Heart left ventricle (tissue), 16 donors: ENCODE data around the gene ABCB10. TPM values are rescaled to one million over a fixed set of nuclear protein-coding genes. Genes with fewer than 3 reads are reported as not detected.

Source experiments
- ATAC-seq, 4 donors: fragments of 200-7000 bp; cut with Tn5 transposase; one replicate each; pipeline ENCODE4 v1.9.1; 2020 to 2022; ENCODE audit warnings: moderate library complexity in 4 of 4, mild to moderate bottlenecking in 3 of 4, moderate number of reproducible peaks in 1 of 4
- DNase-seq, 5 donors: peaks; one replicate each; pipeline ENCODE4 v3.0.0-alpha.2; 2020
- H3K27ac ChIP-seq, 12 donors: fragments of 200-600 bp; sonication (generic) in 4 of 12; one replicate each; pipeline versions ENCODE4 v1.5.0 to v1.8.0; 2016 to 2022; ENCODE audit warnings: mild to moderate bottlenecking in 2 of 12
- H3K27me3 ChIP-seq, 9 donors: fragments of 200-600 bp; sonication (generic) in 2 of 9; one replicate each; pipeline versions ENCODE4 v1.5.1 to v1.8.0; 2016 to 2022; ENCODE audit warnings: mild to moderate bottlenecking in 3 of 9
- H3K36me3 ChIP-seq, 9 donors: fragments of 200-600 bp; sonication (generic) in 2 of 9; one replicate each; pipeline versions ENCODE4 v1.5.0 to v1.8.0; 2018 to 2022; ENCODE audit warnings: mild to moderate bottlenecking in 2 of 9
- H3K4me1 ChIP-seq, 12 donors: fragments of 200-600 bp; sonication (generic) in 4 of 12; one replicate each; pipeline versions ENCODE4 v1.5.0 to v1.8.0; 2016 to 2022; ENCODE audit warnings: mild to moderate bottlenecking in 3 of 12
- H3K4me3 ChIP-seq, 12 donors: fragments of 200-600 bp; sonication (generic) in 4 of 12; one replicate each; pipeline versions ENCODE4 v1.5.0 to v1.8.0; 2017 to 2022; ENCODE audit warnings: mild to moderate bottlenecking in 9 of 12, moderate library complexity in 4 of 12
- H3K9me3 ChIP-seq, 12 donors: fragments of 200-600 bp; sonication (generic) in 4 of 12; one replicate each; pipeline versions ENCODE4 v1.5.0 to v1.8.0; 2016 to 2022; ENCODE audit warnings: mild to moderate bottlenecking in 1 of 12
- POLR2A ChIP-seq, 2 donors: fragments of 450-650 bp; IDR thresholded peaks; one replicate each; pipeline ENCODE4 v1.6.1; 2017; ENCODE audit warnings: antibody characterized with exemption in 2 of 2, mild to moderate bottlenecking in 2 of 2, moderate library complexity in 2 of 2
- WGBS, 4 donors: extraction: QIAGEN DNeasy Blood & Tissue Kit in 2 of 4; methylation state at CpG; one replicate each; pipeline versions ENCODE4 v1.1.5 to v1.1.7; 2013 to 2018; 5-methylcytosine and 5-hydroxymethylcytosine counted together
- intact Hi-C, 10 donors: fragments of 100-400 bp; cut with DNase I; formaldehyde crosslinking; loops; one replicate each; pipeline versions ENCODE4 v1.11.1 to v1.14.2; 2022
- polyA plus RNA-seq, 2 donors: library from polyadenylated mRNA; stranded (reverse); fragments of 200-250 nt; gene quantifications; one replicate each; pipeline ENCODE4 v1.2.3, GENCODE V29; 2013
- total RNA-seq, 9 donors: library from RNA; depleted of rRNA in 2 of 9; stranded (reverse); fragments of >200 nt in 2 of 9; fragmentation: NEBNext Ultra II Directional in 3 of 9; extraction: Animal tissue kit (Norgen Biotek cat#: 25700) in 3 of 9; gene quantifications; one replicate each; pipeline versions ENCODE4 v1.1.0 to v1.2.4, GENCODE V29; 2016 to 2023
- TF ChIP-seq, protein P1 (sequence below), 12 donors: fragments of 200-600 bp; sonication (generic) in 4 of 12; IDR thresholded peaks; one replicate each; pipeline versions ENCODE4 v1.5.0 to v1.8.0; 2018 to 2022; ENCODE audit warnings: antibody characterized with exemption in 12 of 12, mild to moderate bottlenecking in 5 of 12
- donor health status: ischemic (EF 13 %, LVEDD 7.1; RV severe dilation, severe dysfunction).
- donor health status: healthy with polysubstance abuse.
- donor health status: DM: no; HTN: yes; CAD: no.
- donor health status: DM: no; HTN: no; CAD: no.
- donor health status: ischemic (EF 25% LVEDD 6.9; RV normal size, moderate dysfunction).
- donor health status: ischemic (EF 25% LVEDD 5.7; RV mildly dilated, moderate dysfunction).
- donor health status: healthy.
- donor health status: DM: yes; HTN: yes; CAD: no.
- donor health status: ischemic (EF 35%, LVEDD 5.7; RV mildly dilated, moderate dysfunction).
- donor health status: nonischemic (EF 11% LVEDD 7.7; RV severe dilation, severe dysfunction).
- donor health status: DM: yes; HTN: yes; CAD: no.
- donor health status: PGD.
- donor health status: ischemic (EF 29% LVEDD 5.4; RV normal size, mild dysfunction).
- donor health status: nonischemic (EF 23%, LVEDD 6.1; RV moderate dilation, normal function).

Gene ABCB10
- total and polyA plus RNA-seq, 11 donors: 4.5 to 13.3 (median 10.7) TPM

DNA sequence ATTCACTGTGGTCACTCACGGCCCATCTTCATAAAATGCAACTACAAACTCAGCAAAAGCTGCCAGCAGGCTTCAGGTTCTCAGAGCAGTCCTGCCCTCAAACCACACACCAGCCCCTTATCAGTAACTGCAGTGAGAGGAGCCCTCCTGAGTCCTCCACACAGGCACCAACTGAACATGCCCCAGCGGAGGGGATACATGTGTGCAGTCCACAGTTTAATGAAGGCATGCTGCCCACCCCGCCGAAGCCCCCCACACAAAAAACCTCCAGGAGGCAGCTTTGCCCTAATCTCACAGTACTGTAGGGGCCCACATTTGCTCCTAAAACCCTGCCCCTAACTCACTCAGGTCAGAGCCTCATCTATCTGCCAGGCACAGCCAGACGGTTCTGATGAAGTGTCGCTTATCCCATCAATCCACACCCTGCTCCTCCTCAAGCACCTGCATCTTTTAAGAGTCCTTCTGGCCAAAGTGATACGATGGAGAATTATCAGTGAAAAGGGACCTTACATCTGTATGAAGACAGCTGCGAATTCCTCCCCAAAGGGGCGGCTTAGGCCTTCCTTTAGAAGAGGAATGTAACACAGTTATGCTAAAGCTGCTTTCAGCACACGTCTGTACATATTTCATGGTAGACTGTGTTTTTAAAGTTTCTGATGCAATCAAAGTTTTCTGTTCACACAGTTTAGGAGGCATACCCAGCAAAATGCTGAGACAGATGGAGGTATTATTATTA is 3.5 kb downstream of the ABCB10 start:
- Histone ChIP-seq H3K4me1 (peaks cover 0 to 52% (median 25%) of the 10 kb centered on the region in 12 donors), H3K27me3 (no peaks in the 10 kb centered on the region), H3K36me3 (no peaks in the 10 kb centered on the region), H3K27ac (no peak overlapping the region), H3K9me3 (no peaks in the 10 kb centered on the region), H3K4me3 (no peak overlapping the region)
- TF ChIP-seq, protein P1, sequence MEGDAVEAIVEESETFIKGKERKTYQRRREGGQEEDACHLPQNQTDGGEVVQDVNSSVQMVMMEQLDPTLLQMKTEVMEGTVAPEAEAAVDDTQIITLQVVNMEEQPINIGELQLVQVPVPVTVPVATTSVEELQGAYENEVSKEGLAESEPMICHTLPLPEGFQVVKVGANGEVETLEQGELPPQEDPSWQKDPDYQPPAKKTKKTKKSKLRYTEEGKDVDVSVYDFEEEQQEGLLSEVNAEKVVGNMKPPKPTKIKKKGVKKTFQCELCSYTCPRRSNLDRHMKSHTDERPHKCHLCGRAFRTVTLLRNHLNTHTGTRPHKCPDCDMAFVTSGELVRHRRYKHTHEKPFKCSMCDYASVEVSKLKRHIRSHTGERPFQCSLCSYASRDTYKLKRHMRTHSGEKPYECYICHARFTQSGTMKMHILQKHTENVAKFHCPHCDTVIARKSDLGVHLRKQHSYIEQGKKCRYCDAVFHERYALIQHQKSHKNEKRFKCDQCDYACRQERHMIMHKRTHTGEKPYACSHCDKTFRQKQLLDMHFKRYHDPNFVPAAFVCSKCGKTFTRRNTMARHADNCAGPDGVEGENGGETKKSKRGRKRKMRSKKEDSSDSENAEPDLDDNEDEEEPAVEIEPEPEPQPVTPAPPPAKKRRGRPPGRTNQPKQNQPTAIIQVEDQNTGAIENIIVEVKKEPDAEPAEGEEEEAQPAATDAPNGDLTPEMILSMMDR (IDR thresholded peaks at IDR 0.05): no peak
- intact Hi-C loops: loop anchor here in 5 of 10 donors (5.0 to 10.0 kb wide), 5 partner anchors 42 to 760 kb away; partner anchors contain the start of gene GALNT2 (in 1 of the 5)
- DNase-seq (no peak), ATAC-seq (no peak)
- WGBS, 4 donors: 71 to 76% (median 74%) methylated on average over 10 of the region's 10 CpGs

DNA sequence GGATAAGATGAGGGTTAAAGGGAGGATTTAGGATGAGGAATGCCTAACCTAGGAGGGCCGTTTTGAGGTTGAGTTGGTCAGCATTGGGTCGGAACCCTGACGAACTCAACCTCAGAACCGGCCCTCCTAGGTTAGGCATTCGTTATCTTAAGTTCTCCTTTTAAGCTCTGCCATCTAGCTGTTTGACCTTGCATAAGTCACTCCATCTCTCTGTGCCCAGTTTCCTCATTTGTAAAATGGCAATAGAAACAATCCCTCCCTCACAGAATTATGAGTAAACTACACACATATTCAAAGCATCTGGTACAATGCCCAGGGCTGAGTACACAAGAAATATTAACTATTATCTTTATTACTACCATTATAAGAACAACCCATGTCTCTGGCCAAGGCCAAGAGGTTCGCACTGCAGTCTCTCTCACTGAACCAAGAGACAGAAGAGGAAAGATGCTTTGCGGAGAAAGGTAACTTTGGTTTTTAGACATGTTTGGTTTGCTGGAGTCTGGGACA is 4.8 kb downstream of the ABCB10 start:
- ATAC-seq: no peak
- Histone ChIP-seq H3K4me3 (no peak overlapping the region), H3K4me1 (peaks cover 0 to 45% (median 23%) of the 10 kb centered on the region in 12 donors), H3K36me3 (peaks cover 0 to 10% (median 6%) of the 10 kb centered on the region in 9 donors), H3K27me3 (no peaks in the 10 kb centered on the region), H3K9me3 (no peaks in the 10 kb centered on the region), H3K27ac (no peak overlapping the region)
- TF ChIP-seq, protein P1 (IDR thresholded peaks at IDR 0.05): no peak
- TF ChIP-seq POLR2A (IDR thresholded peaks at IDR 0.05): no peak
- WGBS, 4 donors: 91 to 93% (median 91%) methylated on average over 7 of the region's 7 CpGs
- intact Hi-C loops: loop anchor here in 4 of 10 donors (10.0 kb wide), 2 partner anchors 751 to 761 kb away; no protein-coding TSS in a partner anchor
- DNase-seq: no peak

DNA sequence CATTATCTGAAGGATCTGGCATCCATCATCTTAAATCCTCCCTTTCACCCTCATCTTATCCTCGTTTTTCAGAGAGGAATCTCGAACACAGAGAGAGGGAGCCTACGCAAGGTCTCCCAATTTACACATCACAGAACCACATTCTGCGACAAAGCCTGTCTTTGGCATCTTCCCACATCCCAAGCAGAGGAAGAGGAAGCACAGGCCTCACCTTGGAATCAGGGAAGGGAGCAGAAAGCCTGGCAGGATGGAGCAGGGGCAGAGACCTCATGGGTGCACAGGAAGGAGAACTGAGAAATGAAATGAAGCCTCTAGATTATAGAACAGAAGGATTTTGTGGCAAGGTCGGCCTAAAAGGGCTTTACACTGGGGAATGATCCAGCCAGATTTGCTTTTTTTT is 5.8 kb downstream of the ABCB10 start:
- TF ChIP-seq, protein P1 (IDR thresholded peaks at IDR 0.05): no peak
- TF ChIP-seq POLR2A (IDR thresholded peaks at IDR 0.05): no peak
- WGBS, 4 donors: 65 to 75% (median 73%) methylated on average over 5 of the region's 5 CpGs
- no peak overlapping the region for H3K27ac ChIP-seq
- H3K9me3 ChIP-seq: no peaks in the 10 kb centered on the region
- peaks cover 0 to 45% (median 23%) of the 10 kb centered on the region in 12 donors for H3K4me1 ChIP-seq
- intact Hi-C loops: loop anchor here in 4 of 10 donors (10.0 kb wide), 2 partner anchors 752 to 762 kb away; no protein-coding TSS in a partner anchor
- DNase-seq (no peak), ATAC-seq (no peak)
- H3K36me3 ChIP-seq: peaks cover 0 to 17% (median 15%) of the 10 kb centered on the region in 9 donors
- no peaks in the 10 kb centered on the region for H3K27me3 ChIP-seq
- no peak overlapping the region for H3K4me3 ChIP-seq

DNA sequence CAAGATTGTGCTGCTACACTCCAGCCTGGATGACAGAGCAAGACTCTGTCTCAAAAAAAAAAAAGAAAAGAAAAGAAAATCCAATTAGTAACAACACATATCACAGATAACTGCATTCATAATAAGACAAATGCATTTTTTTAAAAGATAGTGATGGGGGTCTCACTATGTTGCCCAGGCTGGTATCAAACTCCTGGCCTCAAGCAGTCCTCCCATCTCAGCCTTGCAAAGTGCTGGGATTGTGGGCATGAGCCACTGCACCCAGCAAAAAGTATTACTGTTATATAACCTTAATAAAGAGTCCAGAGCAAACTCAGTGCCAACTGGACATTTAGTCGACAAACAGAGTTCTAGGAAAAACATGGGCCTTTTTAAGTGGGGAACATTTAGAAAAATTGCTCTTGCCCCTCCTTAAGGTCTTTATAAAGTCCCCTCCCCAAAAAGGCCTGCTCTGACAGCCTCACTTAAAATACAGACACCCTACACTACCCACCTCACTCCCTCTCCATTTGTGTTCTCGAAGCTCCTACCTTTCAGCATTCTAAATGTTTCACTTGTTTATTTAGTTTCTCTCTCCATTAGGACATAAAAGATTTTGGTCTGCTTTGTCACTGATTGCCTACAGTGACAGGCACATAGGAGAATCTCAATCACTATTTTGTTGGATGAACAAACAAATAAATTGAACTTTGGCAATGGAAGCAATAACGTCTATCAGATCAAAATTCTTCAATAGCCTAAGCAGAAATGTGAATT is 7.5 kb downstream of the ABCB10 start:
- DNase-seq (no peak), ATAC-seq (no peak)
- intact Hi-C loops: loop anchor here in 4 of 10 donors (10.0 kb wide), 2 partner anchors 754 to 764 kb away; no protein-coding TSS in a partner anchor
- Histone ChIP-seq H3K27me3 (no peaks in the 10 kb centered on the region), H3K9me3 (no peaks in the 10 kb centered on the region), H3K4me3 (no peak overlapping the region), H3K4me1 (peaks cover 0 to 29% (median 11%) of the 10 kb centered on the region in 12 donors), H3K36me3 (peaks cover 0 to 34% (median 33%) of the 10 kb centered on the region in 9 donors), H3K27ac (peak overlapping the region in 1 of 12 donors; percentile 30)
- TF ChIP-seq, protein P1 (IDR thresholded peaks at IDR 0.05): no peak
- TF ChIP-seq POLR2A (IDR thresholded peaks at IDR 0.05): no peak
- WGBS, 4 donors: 68 to 87% (median 75%) methylated on average over 3 of the region's 3 CpGs
